BLaER1 treated with 17β-estradiol and CSF1 and Interleukin-3, amounts not matched to agents 10 nM and 100 nM (cell line): Measurements from ENCODE around the gene CD209.

Experiments
- H3K27ac ChIP-seq, 11 experiments: shearing (Covaris generic); formaldehyde crosslinking; 2 replicates each; pipeline ENCODE4 v1.8.1; 2022
- H3K27me3 ChIP-seq, 11 experiments: shearing (Covaris generic); formaldehyde crosslinking; 2 replicates each; pipeline ENCODE4 v1.8.1; 2022
- H3K36me3 ChIP-seq, 11 experiments: shearing (Covaris generic); formaldehyde crosslinking; 2 replicates each; pipeline ENCODE4 v1.8.1; 2022
- H3K4me1 ChIP-seq, 10 experiments: shearing (Covaris generic); formaldehyde crosslinking; 2 replicates each; pipeline ENCODE4 v1.8.1; 2022
- H3K4me2 ChIP-seq, 11 experiments: shearing (Covaris generic); formaldehyde crosslinking; 2 replicates each; pipeline ENCODE4 v1.8.1; 2022
- H3K4me3 ChIP-seq, 10 experiments: shearing (Covaris generic); formaldehyde crosslinking; 2 replicates each; pipeline ENCODE4 v1.8.1; 2022
- H3K9ac ChIP-seq, 11 experiments: shearing (Covaris generic); formaldehyde crosslinking; 2 replicates each; pipeline ENCODE4 v1.8.1; 2022
- H3K9me3 ChIP-seq, 11 experiments: shearing (Covaris generic); formaldehyde crosslinking; replicated peaks in 1 of 11; 2 replicates each; pipeline ENCODE4 v1.8.1; 2022
- H4K20me1 ChIP-seq, 11 experiments: shearing (Covaris generic); formaldehyde crosslinking; 2 replicates each; pipeline ENCODE4 v1.8.1; 2022
- Cebpa-rat ChIP-seq, 11 experiments: shearing (Covaris generic); IDR thresholded peaks; 2 replicates each; pipeline ENCODE4 v1.8.1; 2022

Gene CD209

GRCh38 chr19:7731218-7731595 is 16.1 kb downstream of the CD209 start:
- Histone ChIP-seq H3K27me3 (peaks cover 39 to 62% (median 54%) of the 10 kb centered on the region in 11 experiments), H3K4me2 (peak overlapping the region in 4 of 11 experiments; percentile 36 to 54 (median 42); a peak in 6 of 22 replicates)
- TF ChIP-seq Cebpa-rat (IDR thresholded peaks at IDR 0.05), result no peak

GRCh38 chr19:7730286-7731217 is 16.8 kb downstream of the CD209 start:
- H3K4me2 ChIP-seq, result peak overlapping the region in 4 of 11 experiments; percentile 18 to 69 (median 46); a peak in 3 of 22 replicates
- H3K36me3 ChIP-seq, result no peaks in the 10 kb centered on the region
- peaks cover 39 to 63% (median 54%) of the 10 kb centered on the region in 11 experiments for H3K27me3 ChIP-seq
- no peaks in the 10 kb centered on the region for H4K20me1 ChIP-seq
- no peak overlapping the region for H3K27ac ChIP-seq
- TF ChIP-seq Cebpa-rat (IDR thresholded peaks at IDR 0.05), result no peak
- no peak overlapping the region for H3K4me3 ChIP-seq
- H3K4me1 ChIP-seq, result peaks cover 0 to 67% (median 34%) of the 10 kb centered on the region in 10 experiments; a peak in 15 of 20 replicates
- no peak overlapping the region for H3K9ac ChIP-seq
- peaks cover 0 to 9% (median 0%) of the 10 kb centered on the region in 11 experiments; a peak in 7 of 22 replicates for H3K9me3 ChIP-seq

More at GRCh38 chr19:7731218-7731595, 16.1 kb downstream of the CD209 start:
- peaks cover 0 to 73% (median 37%) of the 10 kb centered on the region in 10 experiments; a peak in 15 of 20 replicates for H3K4me1 ChIP-seq
- no peak overlapping the region for H3K4me3 ChIP-seq
- peaks cover 0 to 9% (median 0%) of the 10 kb centered on the region in 11 experiments; a peak in 7 of 22 replicates for H3K9me3 ChIP-seq
- no peak overlapping the region for H3K9ac ChIP-seq
- H3K27ac ChIP-seq, result no peak overlapping the region
- H4K20me1 ChIP-seq, result no peaks in the 10 kb centered on the region
- H3K36me3 ChIP-seq, result no peaks in the 10 kb centered on the region

GRCh38 chr19:7729831-7730285 is 17.5 kb downstream of the CD209 start:
- no peak overlapping the region for H3K27ac ChIP-seq
- H3K4me1 ChIP-seq, result peaks cover 0 to 60% (median 29%) of the 10 kb centered on the region in 10 experiments; a peak in 15 of 20 replicates
- H3K4me3 ChIP-seq, result no peak overlapping the region
- peaks cover 0 to 9% (median 0%) of the 10 kb centered on the region in 11 experiments; a peak in 7 of 22 replicates for H3K9me3 ChIP-seq
- H4K20me1 ChIP-seq, result no peaks in the 10 kb centered on the region
- H3K4me2 ChIP-seq, result peak overlapping the region in 3 of 11 experiments; percentile 55 to 69 (median 57); a peak in 6 of 22 replicates
- H3K36me3 ChIP-seq, result no peaks in the 10 kb centered on the region
- H3K27me3 ChIP-seq, result peaks cover 39 to 63% (median 54%) of the 10 kb centered on the region in 11 experiments
- no peak overlapping the region for H3K9ac ChIP-seq
- TF ChIP-seq Cebpa-rat (IDR thresholded peaks at IDR 0.05), result no peak

GRCh38 chr19:7729211-7729610 is 18.1 kb downstream of the CD209 start:
- Histone ChIP-seq H3K9ac (no peak overlapping the region), H3K4me2 (peak overlapping the region in 5 of 11 experiments; percentile 35 to 69 (median 55); a peak in 8 of 22 replicates), H3K36me3 (no peaks in the 10 kb centered on the region), H4K20me1 (no peaks in the 10 kb centered on the region), H3K27ac (no peak overlapping the region), H3K9me3 (peaks cover 0 to 13% (median 0%) of the 10 kb centered on the region in 11 experiments; a peak in 7 of 22 replicates), H3K27me3 (peaks cover 39 to 63% (median 54%) of the 10 kb centered on the region in 11 experiments), H3K4me3 (no peak overlapping the region), H3K4me1 (peaks cover 0 to 53% (median 22%) of the 10 kb centered on the region in 10 experiments; a peak in 15 of 20 replicates)
- TF ChIP-seq Cebpa-rat (IDR thresholded peaks at IDR 0.05), result no peak

- no peak overlapping the region for H3K4me3 ChIP-seq
- no peak overlapping the region for H3K27ac ChIP-seq
- peaks cover 28 to 44% (median 36%) of the 10 kb centered on the region in 11 experiments for H3K27me3 ChIP-seq
- peaks cover 0 to 20% (median 4%) of the 10 kb centered on the region in 11 experiments; a peak in 9 of 22 replicates for H3K9me3 ChIP-seq
- H3K4me1 ChIP-seq, result peaks cover 18 to 38% (median 21%) of the 10 kb centered on the region in 10 experiments
- H3K36me3 ChIP-seq, result no peaks in the 10 kb centered on the region
- no peaks in the 10 kb centered on the region for H4K20me1 ChIP-seq
- no peak for TF ChIP-seq Cebpa-rat (IDR thresholded peaks at IDR 0.05)
- H3K4me2 ChIP-seq, result no peak overlapping the region
- no peak overlapping the region for H3K9ac ChIP-seq
Observed at GRCh38 chr19:7725791-7726190, 21.5 kb downstream of the CD209 start.

GRCh38 chr19:7722231-7722651 is 25.1 kb downstream of the CD209 start:
- Histone ChIP-seq H3K4me2 (peak overlapping the region in 8 of 11 experiments; percentile 25 to 73 (median 60); a peak in 16 of 22 replicates), H3K9me3 (peaks cover 0 to 33% (median 3%) of the 10 kb centered on the region in 11 experiments; a peak in 13 of 22 replicates), H3K27ac (no peak overlapping the region), H3K36me3 (no peaks in the 10 kb centered on the region), H3K27me3 (peaks cover 0 to 8% (median under 1%) of the 10 kb centered on the region in 11 experiments; a peak in 7 of 22 replicates), H3K4me1 (peaks cover 23 to 50% (median 44%) of the 10 kb centered on the region in 10 experiments), H4K20me1 (no peaks in the 10 kb centered on the region), H3K4me3 (no peak overlapping the region), H3K9ac (peak overlapping the region in 1 of 11 experiments; percentile 45; a peak in 2 of 22 replicates)
- no peak for TF ChIP-seq Cebpa-rat (IDR thresholded peaks at IDR 0.05)

GRCh38 chr19:7720351-7720750 is 27.0 kb downstream of the CD209 start:
- no peaks in the 10 kb centered on the region for H3K27me3 ChIP-seq
- H3K27ac ChIP-seq, result no peak overlapping the region
- no peak for TF ChIP-seq Cebpa-rat (IDR thresholded peaks at IDR 0.05)
- H3K9ac ChIP-seq, result no peak overlapping the region
- no peak overlapping the region for H3K4me3 ChIP-seq
- peak overlapping the region in 9 of 11 experiments; percentile 2 to 38 (median 20); a peak in 7 of 22 replicates for H3K4me2 ChIP-seq
- no peaks in the 10 kb centered on the region for H4K20me1 ChIP-seq
- H3K9me3 ChIP-seq, result peaks cover 8 to 48% (median 18%) of the 10 kb centered on the region in 11 experiments
- no peaks in the 10 kb centered on the region for H3K36me3 ChIP-seq
- H3K4me1 ChIP-seq, result peaks cover 33 to 56% (median 48%) of the 10 kb centered on the region in 10 experiments

GRCh38 chr19:7718668-7719067 is 28.7 kb downstream of the CD209 start:
- no peak for TF ChIP-seq Cebpa-rat (IDR thresholded peaks at IDR 0.05)

More at GRCh38 chr19:7718668-7719067, 28.7 kb downstream of the CD209 start:
- peaks cover 49 to 70% (median 62%) of the 10 kb centered on the region in 10 experiments for H3K4me1 ChIP-seq
- H3K4me2 ChIP-seq, result peak overlapping the region; percentile 48 to 81 (median 74)
- H3K36me3 ChIP-seq, result no peaks in the 10 kb centered on the region
- H3K4me3 ChIP-seq, result no peak overlapping the region
- no peaks in the 10 kb centered on the region for H3K27me3 ChIP-seq
- H3K9me3 ChIP-seq, result peaks cover 12 to 44% (median 18%) of the 10 kb centered on the region in 11 experiments
- 0 out of 22 replicates have a peak overlapping the region, but pooled peaks of 4 of the 11 experiments have one; percentile 2 to 23 (median 16) for H3K9ac ChIP-seq
- no peaks in the 10 kb centered on the region for H4K20me1 ChIP-seq
- peak overlapping the region in 2 of 11 experiments; percentile 17 to 19; a peak in 3 of 22 replicates for H3K27ac ChIP-seq
